Upper lobe of right lung (tissue), 1 donor: ENCODE data around the gene CAMTA1. TPM values are rescaled to one million over a fixed set of nuclear protein-coding genes. Genes with fewer than 3 reads are reported as not detected.

Experiments
- ATAC-seq: fragments of 200-7000 bp; cut with Tn5 transposase; one replicate; pipeline ENCODE4 v1.9.1; 2020; ENCODE audit warnings: mild to moderate bottlenecking, moderate library complexity
- DNase-seq: peaks from one replicate; pipeline ENCODE4 v3.0.0-alpha.2; 2020
- H3K27ac ChIP-seq: fragments of 200-600 bp; one replicate; pipeline ENCODE4 v1.8.0; 2022
- H3K27me3 ChIP-seq: fragments of 200-600 bp; one replicate; pipeline ENCODE4 v1.8.0; 2022; ENCODE audit warnings: mild to moderate bottlenecking
- H3K36me3 ChIP-seq: fragments of 200-600 bp; one replicate; pipeline ENCODE4 v1.8.0; 2022
- H3K4me1 ChIP-seq: fragments of 200-600 bp; one replicate; pipeline ENCODE4 v1.8.0; 2022
- H3K4me3 ChIP-seq: fragments of 200-600 bp; one replicate; pipeline ENCODE4 v1.8.0; 2022; ENCODE audit warnings: mild to moderate bottlenecking
- H3K9me3 ChIP-seq: fragments of 200-600 bp; one replicate; pipeline ENCODE4 v1.8.0; 2022
- CTCF ChIP-seq: fragments of 200-600 bp; IDR thresholded peaks from one replicate; pipeline ENCODE4 v1.8.0; 2022; ENCODE audit warnings: antibody characterized with exemption
- intact Hi-C: fragments of 100-400 bp; cut with DNase I; formaldehyde crosslinking; loops from one replicate; pipeline ENCODE4 v1.11.0; 2022
- total RNA-seq: library from RNA; stranded (reverse); fragmentation: NEBNext Ultra II Directional; extraction: Animal tissue kit (Norgen Biotek cat#: 25700); gene quantifications from one replicate; pipeline ENCODE4 v1.2.1, GENCODE V29; 2021
- donor health status: DM: no; HTN: yes; CAD: no; lungs with severe emphysema.

Gene CAMTA1
- total RNA-seq, 1 donor from 2014 or later: 63.4 TPM

GRCh38 chr1:7566417-7567375 is 781.4 kb downstream of the CAMTA1 start:
- no peak overlapping the region for H3K27ac ChIP-seq
- no peak overlapping the region for H3K4me3 ChIP-seq
- no peaks in the 10 kb centered on the region for H3K36me3 ChIP-seq
- no peaks in the 10 kb centered on the region for H3K27me3 ChIP-seq
- no peak for TF ChIP-seq CTCF
- DNase-seq: peak; percentile 40
- ATAC-seq: no peak
- no peaks in the 10 kb centered on the region for H3K4me1 ChIP-seq
- H3K9me3 ChIP-seq: no peaks in the 10 kb centered on the region
- intact Hi-C loops: no loop called here

GRCh38 chr1:7567376-7567775 is 782.1 kb downstream of the CAMTA1 start:
- no peaks in the 10 kb centered on the region for H3K36me3 ChIP-seq
- ATAC-seq: no peak
- no peaks in the 10 kb centered on the region for H3K4me1 ChIP-seq
- no peaks in the 10 kb centered on the region for H3K9me3 ChIP-seq
- no peak for DNase-seq
- intact Hi-C loops: no loop called here
- no peaks in the 10 kb centered on the region for H3K27me3 ChIP-seq
- no peak for TF ChIP-seq CTCF
- H3K4me3 ChIP-seq: no peak overlapping the region
- H3K27ac ChIP-seq: no peak overlapping the region

- Histone ChIP-seq H3K27ac (no peak overlapping the region), H3K4me1 (peaks cover under 1% of the 10 kb centered on the region), H3K9me3 (no peaks in the 10 kb centered on the region), H3K27me3 (no peaks in the 10 kb centered on the region), H3K4me3 (no peak overlapping the region), H3K36me3 (no peaks in the 10 kb centered on the region)
- ATAC-seq: no peak
- intact Hi-C loops: no loop called here
- DNase-seq: no peak
- TF ChIP-seq CTCF: no peak
Observed at GRCh38 chr1:7568053-7568452, 782.8 kb downstream of the CAMTA1 start.

- Histone ChIP-seq H3K36me3 (no peaks in the 10 kb centered on the region), H3K4me1 (peaks cover 10% of the 10 kb centered on the region), H3K27me3 (no peaks in the 10 kb centered on the region), H3K9me3 (no peaks in the 10 kb centered on the region), H3K27ac (no peak overlapping the region), H3K4me3 (no peak overlapping the region)
- no peak for ATAC-seq
- no peak for TF ChIP-seq CTCF
- no peak for DNase-seq
- intact Hi-C loops: no loop called here
Observed at GRCh38 chr1:7568901-7569524, 783.8 kb downstream of the CAMTA1 start.

- no peaks in the 10 kb centered on the region for H3K36me3 ChIP-seq
- peaks cover 20% of the 10 kb centered on the region for H3K4me1 ChIP-seq
- H3K27me3 ChIP-seq: no peaks in the 10 kb centered on the region
- H3K9me3 ChIP-seq: no peaks in the 10 kb centered on the region
- no peak for DNase-seq
- peak; percentile 56 for ATAC-seq
- H3K27ac ChIP-seq: no peak overlapping the region
- intact Hi-C loops: no loop called here
- no peak for TF ChIP-seq CTCF
- H3K4me3 ChIP-seq: no peak overlapping the region
Observed at GRCh38 chr1:7570311-7570710, 785.1 kb downstream of the CAMTA1 start.
